Right lung (tissue), 5 donors: ENCODE measurements around the gene HPS1. TPM values are rescaled to one million over a fixed set of nuclear protein-coding genes. Genes with fewer than 3 reads are reported as not detected.
"Not testable (repeated sequence)": the region's sequence is repeated elsewhere in the genome, so short reads cannot be mapped to it uniquely, and the experiment has no call there.

Experiments used
- DNase-seq, 2 donors: peaks; one replicate each; pipeline ENCODE4 v3.0.0-alpha.2; 2013
- polyA plus RNA-seq, 5 donors: library from polyadenylated mRNA; unstranded; fragments of 120-200 nt; gene quantifications; one replicate each; pipeline versions ENCODE4 v1.2.1 to v1.2.3, GENCODE V29; 2013; ENCODE audit warnings: inconsistent platforms in 1 of 5, low replicate concordance in 1 of 5; ENCODE audit not compliant: insufficient read length in 5 of 5, insufficient read depth in 1 of 5

Gene HPS1
- polyA plus RNA-seq, 5 donors = 28.8 to 41.6 (median 35.8) TPM

- DNase-seq = no peak
Observed at GRCh38 chr10:98394851-98395440, 51.8 kb downstream of the HPS1 start.

GRCh38 chr10:98391578-98391991, 55.1 kb downstream of the HPS1 start:
- DNase-seq = peak; percentile 68

- no peak for DNase-seq
Observed at GRCh38 chr10:98391065-98391464, 55.7 kb downstream of the HPS1 start.

- DNase-seq = no peak
Observed at GRCh38 chr10:98390406-98390805, 56.3 kb downstream of the HPS1 start.

GRCh38 chr10:98389398-98389797, 57.3 kb downstream of the HPS1 start:
- DNase-seq = no peak

- no peak for DNase-seq
Observed at GRCh38 chr10:98388101-98388655, 58.6 kb downstream of the HPS1 start.

GRCh38 chr10:98384531-98385133, 62.1 kb downstream of the HPS1 start:
- no peak for DNase-seq

GRCh38 chr10:98383869-98384268, 62.9 kb downstream of the HPS1 start:
- DNase-seq = no peak

GRCh38 chr10:98383134-98383667, 63.5 kb downstream of the HPS1 start:
- not testable (repeated sequence) for DNase-seq

- DNase-seq = no peak
Observed at GRCh38 chr10:98382691-98383101, 64.0 kb downstream of the HPS1 start.

GRCh38 chr10:98380493-98381339, 66.0 kb downstream of the HPS1 start:
- DNase-seq = no peak

GRCh38 chr10:98378722-98379121, 68.0 kb downstream of the HPS1 start:
- no peak for DNase-seq

GRCh38 chr10:98377536-98377935, 69.2 kb downstream of the HPS1 start:
- no peak for DNase-seq

- DNase-seq = no peak
Observed at GRCh38 chr10:98377001-98377400, 69.7 kb downstream of the HPS1 start.

GRCh38 chr10:98376485-98376884, 70.2 kb downstream of the HPS1 start:
- DNase-seq = no peak

GRCh38 chr10:98374217-98374985, 72.3 kb downstream of the HPS1 start:
- DNase-seq = no peak

- DNase-seq = no peak
Observed at GRCh38 chr10:98373260-98374040, 73.3 kb downstream of the HPS1 start.

- peak in 1 of 2 donors; percentile 42 for DNase-seq
Observed at GRCh38 chr10:98370831-98371820, 75.6 kb downstream of the HPS1 start.

- no peak for DNase-seq
Observed at GRCh38 chr10:98369801-98370200, 76.9 kb downstream of the HPS1 start.
